GM21786 (cell line): Measurements from ENCODE around the gene TNFRSF8.

Experiments
- ATAC-seq: cut with Tn5 transposase; IDR thresholded peaks from one replicate; pipeline ENCODE4 v1.9.1; 2021; ENCODE audit not compliant: unreplicated experiment

The TNFRSF8 gene

DNA sequence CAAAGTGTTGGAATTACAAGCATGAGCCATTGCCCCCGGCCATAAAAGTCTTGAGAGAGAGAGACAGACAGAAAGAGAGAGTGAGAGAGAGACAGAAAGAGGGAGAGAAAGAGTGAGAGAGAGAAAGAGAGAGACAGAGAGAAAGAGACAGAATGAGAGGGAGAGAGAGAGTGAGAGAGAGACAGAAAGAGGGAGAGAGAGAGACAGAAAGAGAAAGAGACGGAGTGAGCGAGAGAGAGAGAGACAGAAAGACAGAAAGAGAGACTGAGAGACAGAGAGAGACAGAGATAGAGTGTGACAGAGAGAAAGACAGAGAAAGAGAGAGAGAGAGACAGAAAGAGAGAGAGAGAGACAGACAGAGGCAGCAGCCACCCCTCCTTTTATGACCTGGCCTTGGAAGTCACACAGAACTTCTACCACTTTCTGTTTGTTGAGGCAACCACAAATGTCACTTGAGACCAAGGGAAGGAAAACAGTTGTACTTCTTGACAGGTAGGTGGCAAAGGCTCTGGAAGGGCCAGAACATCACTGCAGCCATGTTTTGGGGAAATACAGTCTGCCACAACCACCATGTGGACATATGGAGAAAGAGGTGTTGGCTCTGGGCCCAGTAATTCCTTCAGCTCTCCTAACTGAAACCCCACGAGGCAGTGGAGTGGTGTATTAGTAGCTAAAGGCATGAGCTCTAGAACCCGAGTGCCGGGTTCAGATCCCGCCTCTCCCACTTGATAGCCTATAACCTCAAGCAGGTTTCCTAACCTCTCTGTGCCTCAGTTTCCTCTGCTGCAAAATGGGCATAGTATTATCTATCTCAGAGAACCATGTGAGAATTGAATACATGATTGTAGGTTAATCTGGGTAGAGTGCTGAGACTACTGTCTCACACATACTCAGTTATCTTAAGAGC, 50.6 kb downstream of the TNFRSF8 start:
- ATAC-seq: no peak

DNA sequence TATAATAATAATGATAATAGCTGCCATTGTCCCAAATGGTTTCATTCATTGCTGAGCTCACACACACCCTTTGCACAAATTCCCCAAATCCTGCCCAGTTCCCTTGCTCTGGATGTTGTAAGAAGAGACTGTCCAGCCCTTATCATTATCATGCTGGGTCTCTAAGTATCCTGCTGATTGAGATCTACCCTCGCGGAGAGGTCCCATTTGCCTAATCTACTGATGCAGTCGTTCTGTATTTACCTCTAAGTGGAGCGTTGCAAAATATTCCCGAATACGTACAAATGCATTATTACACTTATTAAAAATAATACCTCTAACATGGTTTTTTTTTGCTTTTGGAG, 51.2 kb downstream of the TNFRSF8 start:
- no peak for ATAC-seq

DNA sequence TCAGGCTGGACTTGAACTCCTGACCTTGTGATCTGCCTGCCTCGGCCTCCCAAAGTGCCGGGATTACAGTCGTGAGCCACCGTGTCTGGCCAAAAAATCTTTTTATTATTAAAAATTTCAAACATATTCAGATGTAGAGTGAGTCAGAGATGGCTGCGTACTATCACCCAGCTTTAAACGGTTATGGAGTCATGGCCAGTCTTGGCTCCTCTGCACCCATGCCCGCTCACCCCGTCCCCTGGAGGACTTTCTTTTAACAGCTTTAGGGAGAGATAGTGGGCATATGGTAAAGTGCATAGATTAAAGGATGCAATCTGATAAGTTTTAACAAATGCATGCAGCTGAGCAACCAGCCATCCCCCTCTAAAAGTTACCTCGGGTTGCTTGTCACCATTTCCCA, 51.8 kb downstream of the TNFRSF8 start:
- ATAC-seq: no peak

DNA sequence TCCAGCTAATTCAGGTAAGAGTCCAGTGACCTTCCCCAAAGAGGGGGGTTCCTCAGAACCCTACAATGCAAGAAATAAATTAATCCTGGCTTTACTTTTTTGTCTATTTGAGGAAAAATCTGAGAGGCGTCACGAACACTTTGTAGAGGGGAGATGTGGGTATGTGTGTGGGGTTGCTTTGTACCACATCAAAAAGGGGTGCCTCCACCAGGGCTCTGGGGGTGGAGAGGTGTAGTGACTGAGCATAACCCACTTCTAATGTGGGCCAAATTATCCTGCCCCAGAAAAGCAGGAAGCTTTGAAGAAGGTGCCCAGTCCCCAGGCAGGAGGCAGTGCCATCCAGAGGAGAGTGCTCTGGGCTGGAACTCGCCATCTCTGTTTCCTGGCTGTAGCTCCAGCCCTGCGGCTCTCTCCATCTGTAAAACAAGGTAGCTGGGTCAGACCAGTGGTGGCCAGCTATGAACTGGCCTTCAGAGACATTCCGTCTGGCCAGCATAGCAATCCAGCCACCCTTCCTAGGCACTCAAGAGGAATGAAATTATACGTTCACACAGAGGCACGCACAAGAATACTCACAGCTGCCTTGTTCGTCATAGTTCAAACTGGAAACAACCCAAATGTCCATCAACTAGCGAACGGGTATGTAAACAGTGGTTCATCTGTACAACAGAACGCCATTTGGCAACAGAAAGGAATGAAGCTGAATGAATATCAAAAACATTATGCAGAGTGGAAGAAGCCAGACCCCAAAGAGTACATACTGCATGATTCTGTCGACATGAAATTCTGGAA, 58.3 kb downstream of the TNFRSF8 start:
- ATAC-seq: no peak

DNA sequence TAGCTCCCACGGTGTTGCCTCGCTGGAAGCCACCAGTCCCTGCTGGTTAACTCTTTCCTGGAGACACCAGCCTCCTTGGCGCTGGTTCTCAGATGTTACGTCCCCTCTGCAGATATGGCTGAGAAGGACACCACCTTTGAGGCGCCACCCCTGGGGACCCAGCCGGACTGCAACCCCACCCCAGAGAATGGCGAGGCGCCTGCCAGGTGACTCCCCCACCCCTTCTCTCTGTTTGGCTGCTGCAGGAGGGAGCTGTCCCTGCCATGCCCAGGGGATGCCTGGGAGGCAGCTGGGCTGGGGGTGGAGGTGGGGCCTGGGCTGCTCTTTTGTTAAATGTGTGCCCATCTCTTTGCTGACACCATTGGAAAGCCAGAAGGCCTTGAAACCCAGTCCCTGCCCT, 60.1 kb downstream of the TNFRSF8 start:
- no peak for ATAC-seq

DNA sequence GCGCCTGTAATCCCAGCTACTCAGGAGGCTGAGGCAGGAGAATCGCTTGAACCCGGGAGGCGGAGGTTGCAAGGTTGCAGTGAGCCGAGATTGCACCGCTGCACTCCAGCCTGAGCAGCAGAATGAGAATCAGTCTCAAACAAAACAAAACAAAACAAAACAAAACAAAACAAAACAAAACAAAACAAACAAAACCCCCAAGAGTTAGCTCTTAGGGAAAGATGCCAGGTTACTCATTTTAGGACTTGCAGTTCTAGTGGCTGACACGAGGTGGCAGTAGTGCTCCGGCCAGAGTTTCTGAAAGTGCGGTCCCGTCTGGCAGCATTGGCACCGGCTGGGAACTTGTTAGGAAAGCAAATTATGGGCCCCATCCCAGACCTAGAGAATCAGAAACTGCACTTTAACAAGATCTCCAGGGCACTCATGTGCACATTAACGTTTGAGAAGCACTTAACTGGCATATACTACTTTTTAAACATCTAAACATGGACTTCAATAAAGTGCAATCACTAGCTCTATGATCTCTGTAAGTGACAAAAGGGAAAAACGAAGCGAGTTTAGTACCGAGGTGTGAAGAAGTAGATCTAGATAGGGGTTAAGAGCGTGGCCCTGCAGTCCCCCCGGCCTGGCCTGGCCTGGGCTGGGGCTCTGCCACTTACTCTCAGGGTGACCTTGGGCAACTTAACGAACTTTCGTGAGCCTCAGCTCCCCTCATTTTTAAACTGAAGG, 61.8 kb downstream of the TNFRSF8 start:
- no peak for ATAC-seq

DNA sequence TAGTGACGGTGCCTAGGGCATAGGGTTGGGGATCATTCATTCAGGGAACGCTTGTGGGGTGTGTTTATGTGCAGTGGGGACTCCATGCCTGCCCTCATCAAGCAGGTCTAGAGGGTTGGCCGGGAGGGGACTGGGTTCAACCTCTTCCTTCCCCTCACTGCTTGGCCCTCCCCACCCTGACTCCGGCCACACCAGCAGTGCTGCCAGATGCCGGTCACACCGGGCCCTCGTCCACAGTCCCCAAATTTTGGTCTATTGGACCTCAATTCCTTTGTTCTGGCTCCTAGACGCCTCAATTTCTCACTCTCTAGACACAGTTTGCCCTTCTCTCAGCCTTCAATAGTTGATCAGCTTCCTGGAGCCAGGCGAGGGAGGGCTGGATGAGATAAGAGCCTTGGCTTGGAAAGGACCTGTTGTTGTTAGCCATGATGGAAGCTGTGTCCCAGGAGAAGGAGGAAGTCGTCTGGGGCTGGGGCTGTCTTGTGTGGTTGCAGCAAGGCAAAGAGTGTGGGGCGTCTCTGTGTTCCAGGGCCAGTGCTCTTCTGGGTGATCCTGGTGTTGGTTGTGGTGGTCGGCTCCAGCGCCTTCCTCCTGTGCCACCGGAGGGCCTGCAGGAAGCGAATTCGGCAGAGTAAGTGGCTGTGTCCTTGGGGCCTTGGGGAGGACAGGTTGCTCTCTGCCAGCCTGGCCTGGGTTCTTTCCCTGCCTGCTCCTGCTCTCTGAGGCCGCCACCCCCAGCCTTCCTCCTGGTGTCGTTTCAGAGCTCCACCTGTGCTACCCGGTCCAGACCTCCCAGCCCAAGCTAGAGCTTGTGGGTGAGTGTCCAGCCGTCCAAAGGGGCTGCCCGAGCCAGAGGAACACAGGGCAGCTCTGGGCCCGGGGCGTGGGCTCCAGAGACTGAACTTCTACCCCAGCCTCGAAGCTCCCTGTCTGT, 62.6 kb downstream of the TNFRSF8 start:
- ATAC-seq: no peak

DNA sequence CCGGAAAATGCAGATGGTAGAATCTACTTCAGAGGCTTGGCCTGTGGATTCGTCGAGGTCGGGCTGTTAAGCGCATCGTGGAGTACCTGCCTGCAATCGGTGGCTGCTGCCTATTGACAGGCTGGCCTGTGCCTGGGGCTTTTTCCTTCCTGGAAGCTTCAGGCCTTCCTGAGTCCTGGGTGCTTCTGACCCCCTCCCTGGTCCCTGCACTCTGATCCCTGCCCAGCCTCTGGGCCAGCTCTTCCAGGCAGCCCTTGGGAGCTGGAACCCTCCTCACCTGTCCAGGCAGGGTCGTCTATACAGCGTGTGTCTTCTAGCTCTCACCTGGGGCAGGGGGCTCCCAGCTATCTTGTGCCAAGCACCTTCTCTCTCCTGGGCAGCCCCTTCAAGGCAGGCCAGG, 63.7 kb downstream of the TNFRSF8 start:
- ATAC-seq: no peak

DNA sequence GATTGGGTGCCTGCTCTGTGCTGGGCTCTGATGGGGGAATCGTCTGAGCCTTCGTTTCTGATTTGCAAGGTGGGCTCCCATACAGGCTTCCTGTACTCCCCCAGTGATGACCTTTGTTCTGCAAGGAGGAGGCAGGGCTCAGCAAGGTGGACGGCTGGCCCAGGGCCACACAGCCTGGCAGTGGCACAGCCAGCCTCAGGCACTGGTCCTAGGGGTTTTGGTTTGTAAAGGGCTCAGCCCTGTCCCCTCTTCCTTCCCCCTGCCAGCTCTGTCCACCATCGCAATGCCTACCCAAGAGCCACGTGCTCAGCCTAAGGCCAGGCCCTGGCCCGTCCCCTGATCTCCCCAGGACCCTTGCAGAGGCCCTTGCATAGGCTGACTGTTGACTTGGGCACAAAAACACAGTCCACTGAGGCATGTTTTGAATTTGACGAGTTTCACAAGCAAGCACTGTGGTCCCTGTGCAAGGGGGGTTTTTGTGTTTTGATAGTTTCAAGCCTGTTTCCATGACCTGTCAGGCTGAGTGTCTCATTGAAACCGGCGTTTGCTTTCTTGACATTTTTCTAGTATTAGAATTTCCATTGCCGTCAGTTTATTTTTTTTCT, 64.2 kb downstream of the TNFRSF8 start:
- no peak for ATAC-seq

DNA sequence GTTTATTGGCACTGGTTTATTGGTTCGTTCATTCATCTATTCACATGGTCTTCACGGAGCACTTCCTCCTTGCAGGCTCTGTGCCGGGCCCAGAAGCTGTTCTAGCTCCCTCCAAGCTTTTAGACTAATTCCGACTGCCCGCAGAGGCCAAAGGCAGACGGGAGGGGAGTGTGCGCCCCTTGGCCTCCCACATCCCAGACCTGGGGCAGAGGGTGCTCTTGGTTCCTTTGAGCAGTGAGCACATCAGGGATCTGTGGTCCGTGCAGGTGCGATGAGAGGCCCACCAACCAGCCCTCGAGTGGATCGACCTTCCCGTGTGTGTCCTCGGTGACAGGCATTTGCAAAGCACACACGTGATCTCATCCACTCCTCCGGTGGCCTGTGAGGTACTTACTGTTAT, 65.0 kb downstream of the TNFRSF8 start:
- ATAC-seq: no peak

DNA sequence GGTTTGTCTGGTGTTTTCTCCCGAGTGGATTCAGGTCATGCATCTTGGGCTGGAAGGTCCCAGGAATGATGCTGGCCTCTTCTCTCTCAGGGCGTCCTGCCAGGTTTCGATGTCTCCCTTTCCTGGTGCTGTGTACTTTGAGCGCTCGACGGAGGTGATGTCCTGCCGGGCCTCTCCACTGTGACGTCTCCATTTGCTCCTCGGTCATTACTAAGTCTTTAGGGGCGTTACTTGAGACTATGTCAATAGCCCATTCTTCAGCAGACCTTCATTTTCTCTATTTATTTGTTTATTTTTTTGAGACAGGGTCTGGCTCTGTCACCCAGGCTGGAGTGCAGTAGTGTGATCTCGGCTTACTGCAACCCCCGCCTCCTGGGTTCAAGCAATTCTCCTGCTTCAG, 66.5 kb downstream of the TNFRSF8 start:
- no peak for ATAC-seq

DNA sequence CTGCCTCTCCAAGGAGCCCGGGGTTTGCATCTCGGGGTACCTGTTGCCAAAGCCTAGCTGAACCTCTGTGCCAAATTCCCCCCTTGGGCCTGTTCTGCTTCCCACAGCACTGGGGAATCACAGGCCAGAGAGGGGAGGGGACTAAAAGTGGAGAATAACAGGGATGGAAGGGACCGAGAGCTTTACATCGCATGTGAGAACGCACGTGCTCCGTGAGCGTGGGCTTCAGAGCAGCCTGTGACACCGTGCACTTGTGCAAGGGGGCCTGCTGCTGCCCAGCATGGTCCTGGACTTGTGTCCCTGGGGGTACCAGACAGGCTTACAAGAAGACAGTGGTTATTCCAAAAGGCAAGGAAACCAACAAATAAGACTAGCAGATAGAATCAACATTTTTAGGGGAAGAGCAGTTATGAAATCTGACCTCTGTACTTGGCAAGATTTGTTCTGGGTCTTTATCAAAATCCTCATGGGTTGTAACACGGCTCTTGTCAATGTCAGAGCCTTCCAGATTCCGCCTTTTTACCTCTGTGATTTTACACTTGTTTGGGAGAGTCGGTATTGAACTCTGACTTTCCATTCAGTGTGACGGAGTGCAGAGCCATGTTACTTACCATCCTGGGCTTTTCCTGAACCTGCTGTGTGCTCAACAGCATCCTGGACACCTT, 67.5 kb downstream of the TNFRSF8 start:
- ATAC-seq: no peak

DNA sequence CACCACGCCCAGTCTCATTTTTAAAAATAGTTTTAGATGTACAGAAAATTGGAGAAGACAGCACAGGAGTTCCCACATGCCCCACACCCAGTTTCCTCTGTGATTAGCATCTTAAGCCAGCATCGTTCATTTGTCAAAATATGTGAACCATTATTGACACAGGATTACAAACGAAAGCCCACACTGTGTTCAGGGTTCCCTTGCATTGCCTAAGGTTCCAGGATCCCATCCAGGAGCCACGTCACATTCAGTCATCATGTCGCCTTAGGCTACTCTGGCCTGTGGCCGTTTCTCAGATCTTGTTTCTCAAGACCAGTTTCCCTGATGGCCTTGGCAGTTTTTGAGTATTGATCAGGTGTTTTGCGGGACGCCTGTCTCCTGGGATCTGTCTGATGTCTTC, 69.0 kb downstream of the TNFRSF8 start:
- no peak for ATAC-seq

DNA sequence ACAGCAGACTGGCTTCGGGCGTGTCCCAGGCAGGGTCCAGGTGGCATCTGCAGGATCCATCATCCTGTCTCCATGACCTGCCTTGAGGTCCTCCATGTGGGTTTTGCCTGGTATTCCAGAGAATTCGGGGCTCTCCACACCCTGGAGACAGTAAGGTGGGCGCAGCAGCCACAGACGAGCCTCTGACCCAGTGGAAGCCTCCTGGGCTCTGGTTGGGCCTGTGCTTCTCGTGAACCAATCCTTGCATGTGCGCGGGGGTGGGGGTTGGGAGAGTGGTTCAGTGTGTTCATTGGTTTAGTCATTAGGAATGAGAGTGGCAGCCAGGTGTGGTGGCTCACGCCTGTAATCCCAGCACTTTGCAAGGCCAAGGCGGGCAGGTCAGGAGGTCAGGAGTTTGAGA, 71.6 kb downstream of the TNFRSF8 start:
- no peak for ATAC-seq

DNA sequence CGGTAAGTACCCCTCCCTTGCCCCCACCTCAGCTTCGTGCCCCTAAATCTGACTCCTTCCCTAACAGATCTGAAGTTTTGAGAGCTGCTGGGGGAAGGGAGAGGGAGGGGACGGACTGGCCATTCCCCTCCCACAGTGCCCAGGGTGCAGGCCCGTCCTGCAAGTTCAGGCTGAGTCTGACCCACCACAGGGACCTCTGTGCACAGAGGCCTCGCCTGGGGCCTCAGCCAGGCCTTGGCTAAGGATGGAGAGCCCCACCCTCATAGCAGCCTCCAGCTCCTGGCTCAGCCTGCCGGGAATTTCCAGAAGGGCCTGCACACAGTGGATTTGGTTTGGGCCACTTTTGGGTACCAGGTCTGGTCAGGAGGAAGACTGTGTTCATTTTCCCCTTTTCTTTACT, 72.5 kb downstream of the TNFRSF8 start:
- no peak for ATAC-seq

DNA sequence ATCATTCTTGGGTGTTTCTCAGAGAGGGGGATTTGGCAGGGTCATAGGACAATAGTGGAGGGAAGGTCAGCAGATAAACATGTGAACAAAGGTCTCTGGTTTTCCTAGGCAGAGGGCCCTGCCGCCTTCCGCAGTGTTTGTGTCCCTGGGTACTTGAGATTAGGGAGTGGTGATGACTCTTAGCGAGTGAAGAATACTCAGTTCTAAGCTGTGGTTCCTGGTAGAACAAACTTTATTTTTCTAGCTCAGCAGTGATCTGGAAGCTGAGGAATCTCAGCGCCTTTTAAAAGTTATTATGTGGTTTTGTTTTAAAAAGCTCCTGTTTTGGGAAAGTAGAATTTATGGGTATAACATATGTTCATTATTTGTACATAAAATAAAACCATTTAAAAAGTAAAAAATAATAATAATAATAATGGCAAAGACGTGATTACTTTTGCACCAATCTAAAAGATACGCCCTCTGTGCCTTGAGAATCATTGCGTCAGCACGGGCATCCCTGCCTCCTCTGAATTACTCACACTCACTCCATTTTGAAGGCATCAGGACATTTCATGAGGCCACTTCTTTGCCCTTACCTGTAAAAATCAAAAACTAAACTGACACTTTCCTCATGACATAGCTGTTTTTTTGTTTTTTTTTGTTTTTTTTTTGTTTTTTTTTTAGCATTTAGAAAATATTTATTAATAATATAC, 74.0 kb downstream of the TNFRSF8 start:
- no peak for ATAC-seq

DNA sequence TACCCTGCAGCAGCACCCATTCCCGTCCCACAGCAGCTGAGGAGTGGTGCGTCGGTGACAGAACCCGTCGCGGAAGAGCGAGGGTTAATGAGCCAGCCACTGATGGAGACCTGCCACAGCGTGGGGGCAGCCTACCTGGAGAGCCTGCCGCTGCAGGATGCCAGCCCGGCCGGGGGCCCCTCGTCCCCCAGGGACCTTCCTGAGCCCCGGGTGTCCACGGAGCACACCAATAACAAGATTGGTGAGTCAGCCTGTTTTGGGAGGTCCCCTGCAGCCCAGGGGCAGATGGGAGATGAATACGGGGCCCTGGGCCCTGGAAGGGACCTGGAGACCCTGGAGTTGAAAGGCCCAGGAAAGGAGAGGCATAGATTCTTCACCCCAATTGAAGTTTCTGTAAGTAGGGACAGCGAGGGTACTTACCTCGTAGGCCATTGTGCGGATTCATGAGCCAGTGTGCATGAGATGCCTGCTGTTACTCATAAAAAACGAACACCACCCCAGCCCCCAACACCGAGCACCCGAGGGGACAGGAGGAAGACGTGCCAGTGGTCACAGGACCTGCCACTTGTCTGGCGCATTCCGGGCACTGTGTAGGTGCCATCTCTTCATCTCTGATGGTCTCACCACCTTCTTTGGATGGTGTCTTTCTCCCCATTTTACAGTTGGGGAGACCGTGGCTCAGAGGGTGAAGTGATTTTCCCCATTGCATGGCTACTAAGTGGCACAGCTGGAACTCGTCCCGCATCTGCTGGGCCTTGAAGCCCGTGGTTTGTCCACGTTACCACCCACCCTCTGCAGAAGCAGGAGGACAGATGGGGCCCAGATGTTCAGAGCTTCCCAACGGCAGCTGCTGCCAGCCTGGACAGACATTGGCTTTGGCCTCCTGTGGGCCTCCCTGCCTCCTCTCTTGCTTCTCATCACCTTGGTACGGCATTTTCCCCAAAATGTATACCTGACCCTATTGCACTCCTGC, 75.4 kb downstream of the TNFRSF8 start:
- ATAC-seq: no peak

DNA sequence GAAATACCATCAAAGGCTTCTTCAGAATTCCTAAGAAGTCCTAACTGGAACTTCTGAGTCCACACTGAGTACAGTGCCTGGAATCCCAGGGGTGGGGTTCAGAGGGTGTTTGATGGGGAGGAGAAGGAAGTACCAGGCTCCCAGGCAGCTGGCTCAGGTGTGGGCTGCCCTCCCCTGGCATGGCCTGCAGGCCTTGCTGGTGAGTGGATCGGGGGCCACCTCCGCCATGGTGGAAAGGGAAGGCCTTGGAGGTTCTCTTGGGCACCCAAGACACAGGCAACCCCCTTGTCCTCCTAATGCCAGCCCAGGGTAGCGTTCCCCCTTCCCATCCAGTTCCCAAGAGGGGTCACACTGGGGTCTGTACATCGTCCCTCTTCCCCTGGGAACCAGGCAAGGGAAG, 76.9 kb downstream of the TNFRSF8 start:
- no peak for ATAC-seq
